Testis (tissue), 2 donors: ENCODE data around the gene LIMA1.

ENCODE experiments used
- POLR2A ChIP-seq: fragments of 450-650 bp; IDR thresholded peaks from one replicate; pipeline ENCODE4 v1.6.1; 2017; ENCODE audit warnings: antibody characterized with exemption, mild to moderate bottlenecking, moderate library complexity
- TF ChIP-seq, protein P1 (sequence below), 3 experiments: fragments of 450-650 bp in 2 of 3; fragments of 200-600 bp in 1 of 3; sonication (generic) in 1 of 3; IDR thresholded peaks; one replicate each; pipeline ENCODE4 v1.5.1; 2016 to 2019; ENCODE audit warnings: antibody characterized with exemption in 3 of 3, mild to moderate bottlenecking in 2 of 3, moderate library complexity in 1 of 3

DNA sequence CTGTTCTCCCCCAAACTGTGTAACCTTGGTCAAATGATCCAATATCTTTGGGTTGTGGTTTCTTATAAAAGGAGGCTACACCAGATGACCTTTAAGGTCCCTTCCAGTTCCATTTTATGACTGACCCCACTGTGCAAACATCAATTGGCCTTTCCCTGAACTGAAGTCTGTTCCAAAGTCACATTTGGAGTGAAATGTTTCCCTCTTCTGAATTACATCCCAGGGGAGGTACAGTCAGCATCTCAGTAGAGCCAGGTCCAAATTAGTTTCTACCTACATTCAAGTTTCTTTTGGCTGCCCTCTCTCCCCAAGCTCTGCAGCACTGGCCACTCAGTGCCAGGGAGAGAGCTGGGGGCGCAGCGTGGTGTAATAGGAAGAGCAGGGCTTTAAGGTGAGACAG, 34.4 kb downstream of the LIMA1 start:
- TF ChIP-seq, protein P1, sequence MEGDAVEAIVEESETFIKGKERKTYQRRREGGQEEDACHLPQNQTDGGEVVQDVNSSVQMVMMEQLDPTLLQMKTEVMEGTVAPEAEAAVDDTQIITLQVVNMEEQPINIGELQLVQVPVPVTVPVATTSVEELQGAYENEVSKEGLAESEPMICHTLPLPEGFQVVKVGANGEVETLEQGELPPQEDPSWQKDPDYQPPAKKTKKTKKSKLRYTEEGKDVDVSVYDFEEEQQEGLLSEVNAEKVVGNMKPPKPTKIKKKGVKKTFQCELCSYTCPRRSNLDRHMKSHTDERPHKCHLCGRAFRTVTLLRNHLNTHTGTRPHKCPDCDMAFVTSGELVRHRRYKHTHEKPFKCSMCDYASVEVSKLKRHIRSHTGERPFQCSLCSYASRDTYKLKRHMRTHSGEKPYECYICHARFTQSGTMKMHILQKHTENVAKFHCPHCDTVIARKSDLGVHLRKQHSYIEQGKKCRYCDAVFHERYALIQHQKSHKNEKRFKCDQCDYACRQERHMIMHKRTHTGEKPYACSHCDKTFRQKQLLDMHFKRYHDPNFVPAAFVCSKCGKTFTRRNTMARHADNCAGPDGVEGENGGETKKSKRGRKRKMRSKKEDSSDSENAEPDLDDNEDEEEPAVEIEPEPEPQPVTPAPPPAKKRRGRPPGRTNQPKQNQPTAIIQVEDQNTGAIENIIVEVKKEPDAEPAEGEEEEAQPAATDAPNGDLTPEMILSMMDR (IDR thresholded peaks at IDR 0.05) = no peak
- no peak for TF ChIP-seq POLR2A
